Stimulated activated CD8-positive, alpha-beta memory T cell treated with anti-CD3 and anti-CD28 coated beads, Interleukin-7, amount 100 ng/mL, for 24 hours (primary cell): ENCODE data around the gene ZNF320.
A peak's percentile ranks its signal among the peaks of the same experiment; 100 is the strongest.
"Not testable (repeated sequence)": the region's sequence is repeated elsewhere in the genome, so short reads cannot be mapped to it uniquely, and the experiment has no call there.

Experiments used
- DNase-seq: peaks from one replicate; pipeline ENCODE4 v3.0.0-alpha.2; 2020; ENCODE audit warnings: low read depth

The ZNF320 gene

GRCh38 chr19:52897138-52897935 lies at the start of gene ZNF320:
Gene ZNF320 (minus strand): TSS chr19:52897635. CDS start chr19:52890255, 7,380 bp downstream.
- DNase-seq, result peak; percentile 75

GRCh38 chr19:52946322-52947310 lies 49.2 kb upstream of the ZNF320 start:
- no peak for DNase-seq

GRCh38 chr19:52945652-52946321 lies 48.4 kb upstream of the ZNF320 start:
- DNase-seq, result no peak

- DNase-seq, result not testable (repeated sequence)
Observed at GRCh38 chr19:52944703-52945493, 47.5 kb upstream of the ZNF320 start.

- no peak for DNase-seq
Observed at GRCh38 chr19:52943884-52944643, 46.6 kb upstream of the ZNF320 start.

GRCh38 chr19:52943134-52943883 lies 45.9 kb upstream of the ZNF320 start:
- DNase-seq, result no peak

- peak; percentile 91 for DNase-seq
Observed at GRCh38 chr19:52942386-52943133, 45.1 kb upstream of the ZNF320 start.

GRCh38 chr19:52941941-52942385 lies 44.5 kb upstream of the ZNF320 start:
- no peak for DNase-seq

GRCh38 chr19:52941523-52941922 lies 44.1 kb upstream of the ZNF320 start:
- DNase-seq, result not testable (repeated sequence)

GRCh38 chr19:52940905-52941304 lies 43.5 kb upstream of the ZNF320 start:
- not testable (repeated sequence) for DNase-seq

GRCh38 chr19:52938761-52939160 lies 41.3 kb upstream of the ZNF320 start:
- DNase-seq, result no peak

GRCh38 chr19:52936954-52937325 lies 39.5 kb upstream of the ZNF320 start:
- no peak for DNase-seq

- DNase-seq, result no peak
Observed at GRCh38 chr19:52936151-52936953, 38.9 kb upstream of the ZNF320 start.

- DNase-seq, result no peak
Observed at GRCh38 chr19:52935434-52935833, 38.0 kb upstream of the ZNF320 start.

- not testable (repeated sequence) for DNase-seq
Observed at GRCh38 chr19:52924641-52925040, 27.2 kb upstream of the ZNF320 start.

- DNase-seq, result no peak
Observed at GRCh38 chr19:52923778-52924593, 26.6 kb upstream of the ZNF320 start.
